HG03378 (cell line): ENCODE data around the gene CAND1.

Experiments used
- ATAC-seq: cut with Tn5 transposase; IDR thresholded peaks from one replicate; pipeline ENCODE4 v1.9.1; 2021; ENCODE audit warnings: mild to moderate bottlenecking, moderate library complexity; ENCODE audit not compliant: unreplicated experiment

Gene CAND1

DNA sequence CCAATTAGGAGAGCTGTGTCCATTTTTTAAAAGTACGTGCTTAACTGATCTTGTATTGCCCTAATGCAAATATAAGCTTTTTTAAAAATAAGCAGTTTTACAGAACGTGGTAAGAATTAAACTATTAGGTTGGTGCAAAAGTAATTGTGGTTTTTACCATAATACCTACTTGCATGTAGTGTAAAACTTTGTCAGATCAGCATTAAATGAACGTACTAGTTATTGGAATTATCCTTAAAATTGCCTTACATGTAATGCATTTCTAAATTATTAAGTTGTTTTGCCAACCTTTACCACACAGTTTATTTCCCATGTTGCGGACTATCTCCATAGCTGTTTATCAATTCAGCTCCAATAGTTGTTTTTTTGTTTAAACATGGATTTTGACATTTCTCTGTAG lies 10.9 kb downstream of the CAND1 start:
- ATAC-seq: no peak

DNA sequence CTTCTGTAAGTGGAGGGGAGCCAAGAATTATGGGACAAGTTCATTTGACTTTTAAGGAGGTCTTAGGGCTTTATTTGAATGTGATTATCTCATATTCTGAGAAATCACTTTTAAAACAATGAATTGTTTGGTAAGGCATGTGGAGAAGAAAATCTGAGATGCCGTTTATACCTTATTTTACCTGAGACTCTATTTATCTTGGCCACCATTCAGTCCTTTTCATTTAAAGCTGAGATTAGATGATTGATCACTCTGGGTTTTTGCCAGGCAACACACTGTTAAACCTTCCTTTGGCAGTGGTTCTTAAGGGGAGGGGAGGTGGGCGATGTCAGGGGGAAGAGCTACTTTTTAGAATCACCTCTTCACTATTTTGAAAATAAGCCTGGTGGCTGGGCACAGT lies 11.4 kb downstream of the CAND1 start:
- ATAC-seq: no peak

- ATAC-seq: no peak
Observed at GRCh38 chr12:67284561-67284960, 15.4 kb downstream of the CAND1 start.

DNA sequence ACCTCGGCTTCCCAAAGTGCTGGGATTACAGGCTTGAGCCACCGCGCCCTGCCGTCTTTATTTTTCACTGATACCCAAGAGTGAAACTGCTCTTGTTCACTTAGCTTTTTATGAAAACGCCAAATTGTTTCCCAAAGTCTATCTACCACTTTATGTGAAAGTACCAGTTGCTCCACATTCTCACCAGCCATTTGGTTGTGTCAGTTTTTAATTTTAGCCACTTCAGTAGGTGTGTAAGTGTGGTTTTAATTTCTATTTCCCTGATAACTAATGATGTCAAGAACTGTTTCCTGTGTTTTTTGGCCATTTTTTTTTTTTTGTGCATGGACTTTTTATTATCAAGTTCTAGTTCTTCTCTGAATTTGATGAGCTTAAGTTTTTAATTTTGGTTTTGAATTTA lies 17.1 kb downstream of the CAND1 start:
- no peak for ATAC-seq

DNA sequence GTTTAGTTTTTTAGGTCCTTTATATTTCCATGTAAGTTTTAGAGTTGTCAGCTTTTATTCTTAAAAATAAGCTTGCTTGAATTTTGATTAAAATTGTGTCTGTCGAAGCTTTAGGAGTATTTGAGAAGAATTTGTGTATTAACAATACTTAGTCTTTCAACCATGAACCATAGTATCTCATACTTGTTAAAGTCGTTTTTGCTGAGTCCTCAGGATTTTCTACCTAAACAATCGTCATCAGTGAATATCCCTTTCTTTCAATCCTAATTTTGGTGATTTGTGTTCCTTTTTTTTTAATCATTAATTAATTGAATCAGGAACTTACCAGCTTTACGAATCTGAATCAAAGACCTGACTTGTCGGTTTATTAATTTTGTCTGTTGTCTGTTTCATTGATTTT lies 18.2 kb downstream of the CAND1 start:
- ATAC-seq: no peak

DNA sequence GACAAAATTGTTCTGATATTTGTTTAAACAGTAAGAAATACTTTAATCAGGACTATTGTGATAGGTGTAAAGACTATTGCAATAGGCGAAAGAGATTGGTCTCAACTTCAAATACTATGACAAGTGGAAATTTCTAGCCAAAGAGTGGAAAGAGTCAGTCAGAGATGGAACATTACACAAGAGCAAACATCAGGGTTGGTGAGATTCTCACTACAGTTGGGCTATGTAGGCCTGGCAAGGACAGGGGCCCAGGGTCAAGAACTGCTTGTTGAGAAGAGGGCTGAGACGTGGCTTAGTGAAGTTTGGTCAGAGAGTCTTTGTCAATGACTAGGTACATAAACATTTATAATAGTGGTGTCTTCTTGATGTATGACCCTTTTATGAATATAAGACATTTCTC lies 19.4 kb downstream of the CAND1 start:
- no peak for ATAC-seq

DNA sequence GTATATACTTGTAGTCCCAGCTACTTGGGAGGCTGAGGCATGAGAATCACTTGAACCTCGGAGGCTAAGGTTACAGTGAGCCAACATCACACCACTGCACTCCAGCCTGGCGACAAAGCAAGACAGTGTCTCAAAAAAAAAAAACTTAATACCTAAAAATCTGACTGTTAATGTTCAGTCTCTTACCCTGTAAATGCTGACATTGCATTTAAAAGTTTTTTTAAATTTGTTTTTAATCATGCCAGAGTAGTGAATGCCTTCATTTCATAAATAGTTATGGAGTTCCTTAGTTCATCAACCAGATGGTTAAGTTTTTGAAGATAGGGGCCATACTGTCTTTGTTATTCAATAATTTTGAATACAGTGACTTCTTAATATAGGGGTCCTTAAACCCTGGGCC lies 21.2 kb downstream of the CAND1 start:
- ATAC-seq: no peak

DNA sequence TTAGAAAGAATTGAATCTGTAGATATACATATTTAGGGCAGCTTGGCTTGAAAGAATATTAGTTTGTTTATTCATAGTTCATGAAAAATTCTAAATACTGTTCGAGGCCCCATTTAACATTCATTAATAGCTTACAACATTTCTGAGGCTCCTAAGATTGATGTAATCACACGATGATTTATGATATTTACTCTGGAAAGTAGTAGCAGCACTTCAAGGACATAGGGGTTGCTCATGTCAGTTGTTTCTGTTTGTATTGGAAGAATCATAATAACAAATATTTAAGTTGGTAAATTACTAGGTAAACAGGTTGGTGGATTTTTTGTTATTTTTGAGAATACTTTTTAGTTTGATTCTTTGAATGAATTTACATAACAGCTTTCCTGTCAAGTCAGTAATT lies 30.4 kb downstream of the CAND1 start:
- no peak for ATAC-seq

DNA sequence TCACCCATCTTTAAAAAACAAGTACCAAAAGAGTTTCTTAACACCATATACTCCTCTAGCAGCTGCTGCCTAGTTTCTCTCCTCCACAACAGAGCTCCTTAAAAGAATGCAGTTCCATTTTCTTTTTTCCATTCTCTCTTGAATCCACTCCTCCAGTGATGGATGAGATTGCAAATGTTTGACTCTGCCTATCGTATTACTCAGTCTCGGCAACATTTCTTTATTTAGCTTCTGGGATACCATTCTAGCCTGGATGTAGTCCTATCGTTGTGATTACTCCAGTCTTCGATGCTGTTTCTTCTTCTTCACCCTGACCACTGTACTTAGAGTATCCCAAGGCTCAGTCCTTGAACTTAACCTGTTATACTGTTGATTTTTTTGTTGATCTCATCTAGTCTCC lies 30.8 kb downstream of the CAND1 start:
- ATAC-seq: no peak

- ATAC-seq: no peak
Observed at GRCh38 chr12:67302162-67302561, 33.0 kb downstream of the CAND1 start.

- ATAC-seq: no peak
Observed at GRCh38 chr12:67305544-67305943, 36.4 kb downstream of the CAND1 start.

DNA sequence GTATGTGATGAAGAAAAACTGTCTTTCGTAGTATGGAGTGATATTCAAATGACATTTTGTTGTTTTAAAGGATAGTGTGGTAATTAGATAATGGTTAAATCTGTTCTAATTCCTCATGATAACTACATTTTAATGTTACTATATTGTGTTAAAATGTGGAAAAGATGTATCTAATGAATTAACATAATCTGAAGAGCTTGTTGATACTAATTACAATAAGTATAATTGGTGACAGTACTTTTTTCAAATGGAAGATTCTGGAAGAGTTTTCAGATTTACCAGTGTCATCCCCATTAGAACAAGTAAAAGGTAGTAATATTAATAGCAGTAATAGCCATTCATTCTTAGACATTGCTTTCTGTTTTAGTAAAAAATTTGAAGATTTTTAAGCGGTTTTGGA lies 37.6 kb downstream of the CAND1 start:
- ATAC-seq: no peak

DNA sequence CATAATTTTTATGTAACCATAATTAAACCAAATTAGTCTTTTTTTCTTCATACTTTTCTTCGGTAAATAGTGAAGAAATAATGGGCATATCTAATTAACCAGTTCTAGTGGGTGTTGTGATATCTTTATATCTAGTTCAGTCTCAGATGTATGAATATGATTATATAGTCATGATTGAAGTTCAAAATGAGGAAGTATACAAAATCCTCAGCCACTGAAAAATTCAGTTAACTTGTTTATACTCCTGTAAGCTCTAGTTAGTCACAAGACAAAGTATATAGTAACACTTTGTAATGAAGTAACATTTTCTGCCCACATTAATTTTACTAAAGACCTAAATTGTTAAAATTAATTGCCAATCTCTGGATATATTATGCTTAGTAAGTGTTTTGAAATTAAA lies 46.5 kb downstream of the CAND1 start:
- no peak for ATAC-seq

DNA sequence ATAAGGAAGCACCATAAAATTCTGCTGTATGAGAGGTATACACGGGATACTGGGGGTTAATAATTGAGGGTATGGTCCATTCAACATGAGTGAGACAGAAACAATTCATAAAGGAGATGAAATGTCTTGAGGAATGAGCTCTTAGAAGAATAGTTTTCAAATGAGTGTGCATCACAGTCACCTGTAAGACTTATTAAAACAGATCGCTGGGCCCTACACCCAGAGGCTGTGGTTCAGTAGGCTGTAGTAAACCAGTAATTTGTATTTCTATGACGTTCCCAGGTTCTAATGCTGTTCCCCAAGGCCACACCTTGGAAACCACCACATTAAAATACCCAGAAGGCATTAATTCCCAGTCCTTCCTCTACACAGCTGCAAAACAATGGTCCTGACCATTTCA lies 49.6 kb downstream of the CAND1 start:
- ATAC-seq: no peak

- ATAC-seq: no peak
Observed at GRCh38 chr12:67319936-67320335, 50.8 kb downstream of the CAND1 start.

- ATAC-seq: no peak
Observed at GRCh38 chr12:67320614-67321295, 51.6 kb downstream of the CAND1 start.

DNA sequence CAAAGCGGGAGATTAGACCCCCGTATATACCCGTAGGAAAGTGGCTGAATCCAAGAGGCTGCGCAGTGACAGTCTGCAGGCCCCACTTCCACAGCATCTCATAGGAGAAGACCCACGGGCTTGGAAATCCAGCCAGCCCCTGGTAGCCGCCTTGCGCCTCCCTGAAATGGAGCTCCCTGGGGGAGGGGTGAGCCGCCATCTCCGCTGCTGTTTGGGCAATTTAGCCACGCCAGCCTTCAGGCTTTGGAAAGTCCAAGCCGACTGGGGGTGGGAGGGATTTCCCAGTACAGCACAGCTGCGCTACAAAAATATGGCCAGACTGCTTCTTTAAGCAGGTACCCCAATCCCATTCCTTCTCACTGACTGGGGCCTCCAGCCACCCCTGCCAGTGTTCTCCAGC lies 53.4 kb downstream of the CAND1 start:
- ATAC-seq: no peak

DNA sequence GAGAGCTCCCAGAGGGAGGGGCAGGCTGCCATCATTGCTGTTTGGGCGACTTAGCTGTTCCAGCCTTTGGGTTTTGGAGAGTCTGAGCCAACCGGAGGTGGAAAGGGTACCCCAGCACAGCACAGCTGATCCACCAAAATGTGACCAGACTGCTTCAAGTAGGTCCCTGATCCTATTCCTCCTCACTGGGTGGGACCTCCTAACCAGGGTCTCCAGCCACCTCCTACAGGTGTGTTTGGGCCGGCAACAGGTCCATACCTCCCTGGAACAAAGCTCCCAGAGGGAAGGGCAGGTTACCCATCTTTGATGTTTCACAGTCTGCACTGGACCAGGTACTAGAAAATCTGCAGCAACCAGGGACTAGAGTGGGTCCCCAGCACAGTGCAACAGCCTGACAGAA lies 53.8 kb downstream of the CAND1 start:
- ATAC-seq: no peak

DNA sequence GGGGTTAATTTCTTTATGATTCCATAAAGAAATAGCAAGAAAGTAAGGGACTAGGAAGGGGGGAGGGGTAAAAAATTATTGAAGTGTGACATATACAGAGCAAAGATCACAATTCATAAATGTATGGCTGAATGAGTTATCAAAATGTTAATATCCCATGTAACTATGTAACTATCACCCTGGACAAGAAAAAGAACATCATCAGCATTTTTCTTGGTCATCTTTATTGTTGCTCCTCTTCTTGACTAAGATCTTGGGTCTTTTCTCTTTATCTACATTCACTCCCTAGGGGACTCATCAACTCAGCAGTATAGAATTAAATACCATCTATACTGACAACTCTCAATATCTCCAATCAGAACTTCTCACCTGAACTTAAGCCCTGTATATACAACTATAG lies 57.5 kb downstream of the CAND1 start:
- no peak for ATAC-seq

DNA sequence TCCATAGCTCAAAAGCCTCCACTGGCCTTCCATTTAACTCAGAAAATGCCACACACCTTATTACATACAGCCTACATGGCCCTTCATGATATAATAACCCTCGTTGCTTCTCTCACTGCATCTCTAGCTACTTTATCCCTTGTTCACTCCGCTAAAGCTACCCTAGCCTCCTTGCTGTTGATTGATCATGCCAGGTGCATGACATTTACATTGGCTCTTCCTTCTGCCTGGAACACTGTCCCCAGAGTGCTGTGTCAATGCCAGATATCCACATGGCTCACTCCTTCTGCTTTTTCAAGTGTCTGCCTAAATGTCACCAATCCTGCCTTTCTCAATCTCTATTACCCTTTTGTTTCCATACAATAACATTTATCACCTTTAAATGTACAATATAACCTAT lies 58.3 kb downstream of the CAND1 start:
- no peak for ATAC-seq

DNA sequence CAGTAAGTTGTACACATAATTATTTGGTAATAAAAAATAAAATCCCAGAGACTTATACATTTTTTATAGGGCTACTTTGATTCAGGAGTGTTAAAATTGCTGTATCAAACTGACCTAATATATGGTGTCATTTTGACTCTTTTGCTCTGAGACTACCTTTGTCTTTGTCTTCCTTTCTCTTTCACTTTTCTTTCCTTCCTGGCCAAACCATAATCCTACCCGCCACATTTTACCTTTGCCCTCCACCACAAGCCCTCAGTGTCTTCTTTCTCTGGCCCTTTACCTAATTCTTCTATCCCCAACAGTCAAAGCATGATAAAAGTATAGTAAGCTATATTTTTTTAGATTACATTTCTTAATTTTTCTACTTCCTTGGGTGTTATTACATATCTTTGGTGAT lies 62.0 kb downstream of the CAND1 start:
- ATAC-seq: no peak

DNA sequence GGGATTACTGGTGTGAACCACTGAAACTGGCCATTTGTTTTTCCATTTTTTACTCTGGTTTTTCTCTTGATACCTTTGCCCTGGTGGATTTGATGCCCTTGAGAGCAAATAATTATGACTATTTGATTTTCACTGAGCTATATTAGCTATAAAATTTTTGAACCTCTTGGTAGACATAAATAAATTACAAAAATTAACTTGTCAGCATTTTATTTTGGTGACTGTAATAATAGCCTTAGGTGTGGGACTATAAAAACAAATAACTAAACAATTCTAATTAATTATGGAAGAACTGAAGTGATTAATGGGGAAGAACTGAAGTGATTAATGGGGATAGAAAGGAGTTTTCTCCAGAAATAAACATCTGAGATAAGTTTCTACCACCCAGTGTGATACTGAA lies 62.7 kb downstream of the CAND1 start:
- no peak for ATAC-seq

- no peak for ATAC-seq
Observed at GRCh38 chr12:67333649-67334048, 64.5 kb downstream of the CAND1 start.

DNA sequence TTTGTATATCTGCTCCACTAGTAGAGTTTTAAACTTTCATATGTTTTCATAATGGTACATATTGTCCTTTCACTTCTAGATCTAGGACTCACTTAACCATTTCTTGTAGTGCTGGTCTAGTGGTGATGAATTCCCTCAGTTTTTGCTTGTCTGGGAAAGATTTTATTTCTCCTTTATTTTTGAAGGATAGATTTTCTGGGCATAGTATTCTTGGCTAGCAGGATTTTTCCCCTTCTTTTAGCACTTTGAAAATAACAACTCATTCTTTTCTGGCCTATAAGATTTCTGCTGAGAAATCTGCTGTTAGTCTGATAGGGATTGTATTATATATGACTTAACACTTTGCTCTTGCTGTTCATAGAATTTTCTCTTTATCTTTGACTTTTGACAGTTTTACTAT lies 69.3 kb downstream of the CAND1 start:
- ATAC-seq: no peak
